AG04449 (cell line): ENCODE data around the gene LRRC1.
A peak's percentile ranks its signal among the peaks of the same experiment; 100 is the strongest.

Experiments
- CTCF ChIA-PET: fragments of 350-600 bp; formaldehyde crosslinking; extraction: SDS; loops from one replicate; lab custom pipeline; 2021; ENCODE audit warnings: antibody characterized with exemption; lab: Yijun Ruan, JAX
- POLR2A ChIA-PET: fragments of 400-600, 350-600 bp; formaldehyde crosslinking; extraction: SDS; loops from one replicate; lab custom pipeline; 2020; ENCODE audit warnings: antibody characterized with exemption, inconsistent platforms; lab: Yijun Ruan, JAX
- DNase-seq: peaks from one replicate; pipeline ENCODE4 v3.0.0-alpha.2; 2010; ENCODE audit warnings: low read depth, low spot score
- H3K4me3 ChIP-seq: 2 replicates; pipeline ENCODE4 v1.5.1; 2011; ENCODE audit warnings: low read depth, mild to moderate bottlenecking, control low read depth, low read length
- CTCF ChIP-seq: IDR thresholded peaks from one replicate; pipeline ENCODE4 v1.5.1; 2011; ENCODE audit warnings: mild to moderate bottlenecking, moderate library complexity, low read length, control low read depth, inconsistent platforms; ENCODE audit not compliant: insufficient read depth; ENCODE audit errors: missing control alignments

Gene LRRC1

GRCh38 chr6:53793318-53794136 is 1.3 kb upstream of the LRRC1 start:
- POLR2A ChIA-PET: interaction anchor here (0.7 to 2.4 kb wide), 6 partner anchors 39 to 167 kb away, joined by 3 to 20 read pairs (median 3); no protein-coding TSS in a partner anchor

GRCh38 chr6:53794137-53794719 is 577 bp upstream of the LRRC1 start:
- H3K4me3 ChIP-seq: peak overlapping the region; percentile 86
- POLR2A ChIA-PET: interaction anchor here (0.7 to 2.4 kb wide), 8 partner anchors 23 to 166 kb away, joined by 3 to 20 read pairs (median 3); no protein-coding TSS in a partner anchor
- CTCF ChIA-PET: interaction anchor here (0.9 to 9.3 kb wide), 14 partner anchors 12 to 302 kb away, joined by 3 to 64 read pairs (median 6); no protein-coding TSS in a partner anchor
- peak; percentile 43 for TF ChIP-seq CTCF
- no peak for DNase-seq

More at GRCh38 chr6:53793318-53794136, 1.3 kb upstream of the LRRC1 start:
- CTCF ChIA-PET: interaction anchor here (0.9 to 9.3 kb wide), 13 partner anchors 10 to 301 kb away, joined by 3 to 64 read pairs (median 6); no protein-coding TSS in a partner anchor
- no peak for TF ChIP-seq CTCF
- DNase-seq: no peak
- H3K4me3 ChIP-seq: peak overlapping the region; percentile 86

- ChIA-PET CTCF (interaction anchor here (0.8 to 9.3 kb wide), 9 partner anchors 10 to 303 kb away, joined by 3 to 64 read pairs (median 7); no protein-coding TSS in a partner anchor), POLR2A (interaction anchor here (0.6 to 2.4 kb wide), 6 partner anchors 23 to 166 kb away, joined by 3 to 20 read pairs (median 4); no protein-coding TSS in a partner anchor)
- peak overlapping the region; percentile 86 for H3K4me3 ChIP-seq
- no peak for DNase-seq
- no peak for TF ChIP-seq CTCF
Measured at GRCh38 chr6:53795340-53795701, 516 bp downstream of the LRRC1 start.

GRCh38 chr6:53795702-53796450 is 1.1 kb downstream of the LRRC1 start:
- POLR2A ChIA-PET: interaction anchor here (0.7 to 2.4 kb wide), 4 partner anchors 25 to 164 kb away, joined by 3 to 20 read pairs (median 5); no protein-coding TSS in a partner anchor
- TF ChIP-seq CTCF: no peak
- DNase-seq: no peak
- H3K4me3 ChIP-seq: peak overlapping the region; percentile 86
- CTCF ChIA-PET: interaction anchor here (0.7 to 9.3 kb wide), 4 partner anchors 64 to 304 kb away, joined by 3 to 64 read pairs (median 8); no protein-coding TSS in a partner anchor

GRCh38 chr6:53796451-53796780 is 1.6 kb downstream of the LRRC1 start:
- no peak for TF ChIP-seq CTCF
- POLR2A ChIA-PET: interaction anchor here (0.7 kb wide), 1 partner anchor 160 kb away, joined by 3 read pairs; no protein-coding TSS in a partner anchor
- peak overlapping the region; percentile 86 for H3K4me3 ChIP-seq
- DNase-seq: no peak
- CTCF ChIA-PET: interaction anchor here (0.7 to 9.3 kb wide), 3 partner anchors 65 to 160 kb away, joined by 3 to 64 read pairs (median 12); no protein-coding TSS in a partner anchor
